Naive thymus-derived CD8-positive, alpha-beta T cell (primary cell): Measurements from ENCODE around the gene JARID2. TPM values are rescaled to one million over a fixed set of nuclear protein-coding genes. Genes with fewer than 3 reads are reported as not detected.

Experiments
- ATAC-seq, 2 donors: fragments of 150-1000 bp; cut with Tn5 transposase in 1 of 2; sonication (Bioruptor Pico), chemical (Tn5 transposase) in 1 of 2; 1 replicate in 1 of 2; 2 replicates in 1 of 2; pipeline ENCODE4 v1.10.0; 2021; ENCODE audit warnings: mild to moderate bottlenecking in 2 of 2, moderate library complexity in 2 of 2
- POLR2A ChIA-PET: fragments of 350-600 bp; sonication (Branson Sonifier 250); formaldehyde crosslinking; loops from one replicate; lab custom pipeline; 2021; ENCODE audit warnings: antibody characterized with exemption; lab: Charles Lee
- DNase-seq, 10 donors: peaks; one replicate each; pipeline versions ENCODE4 v3.0.0 to v3.0.0-alpha.2; 2020 to 2022
- H3K27ac Mint-ChIP-seq, 10 donors: one replicate each; pipeline ENCODE4 v1.8.0; 2020 to 2022; ENCODE audit warnings: mild to moderate bottlenecking in 10 of 10, mixed read lengths in 10 of 10, moderate library complexity in 4 of 10, inconsistent platforms in 1 of 10
- H3K27me3 Mint-ChIP-seq, 5 donors: one replicate each; pipeline ENCODE4 v1.8.0; 2021 to 2022; ENCODE audit warnings: mixed read lengths in 5 of 5
- H3K36me3 Mint-ChIP-seq, 3 donors: one replicate each; pipeline ENCODE4 v1.8.0; 2020 to 2022; ENCODE audit warnings: mixed read lengths in 3 of 3, mild to moderate bottlenecking in 2 of 3, inconsistent platforms in 1 of 3
- H3K4me1 Mint-ChIP-seq, 4 donors: one replicate each; pipeline ENCODE4 v1.8.0; 2021 to 2022; ENCODE audit warnings: mixed read lengths in 4 of 4
- H3K4me3 Mint-ChIP-seq, 10 donors: one replicate each; pipeline ENCODE4 v1.8.0; 2020 to 2022; ENCODE audit warnings: mild to moderate bottlenecking in 10 of 10, mixed read lengths in 10 of 10, moderate library complexity in 6 of 10, inconsistent platforms in 1 of 10
- H3K9me3 Mint-ChIP-seq, 9 donors: one replicate each; pipeline ENCODE4 v1.8.0; 2020 to 2022; ENCODE audit warnings: mixed read lengths in 9 of 9, mild to moderate bottlenecking in 3 of 9, inconsistent platforms in 1 of 9, moderate library complexity in 1 of 9
- polyA plus RNA-seq, 3 donors: library from polyadenylated mRNA; unstranded; fragments of 300-500 nt; fragmentation: Illumina TruSeq; gene quantifications; one replicate each; pipeline ENCODE4 v1.2.3, GENCODE V29; 2021
- total RNA-seq, 8 experiments: library from RNA in 2 of 8; stranded (reverse) in 2 of 8; gene quantifications; one replicate each; pipeline ENCODE4 v1.2.3 and lab custom pipeline; 2021 to 2026

JARID2 gene
- total and polyA plus RNA-seq, 5 experiments from 2014 or later: 7.6 to 23.5 (median 11.8) TPM

- POLR2A ChIA-PET: no interaction called here
- Mint-ChIP-seq H3K36me3 (peaks cover 0 to 13% (median 2%) of the 10 kb centered on the region in 3 donors), H3K9me3 (no peaks in the 10 kb centered on the region), H3K4me1 (peaks cover 23 to 58% (median 53%) of the 10 kb centered on the region in 4 donors), H3K27me3 (no peaks in the 10 kb centered on the region), H3K4me3 (peak overlapping the region in 3 of 10 donors; percentile 39 to 55 (median 42)), H3K27ac (peak overlapping the region in 8 of 10 donors; percentile 3 to 67 (median 32))
- DNase-seq (no peak), ATAC-seq (peak; percentile 42 to 71)
Measured at GRCh38 chr6:15358579-15359327, 112.9 kb downstream of the JARID2 start.

- H3K9me3 Mint-ChIP-seq: no peaks in the 10 kb centered on the region
- H3K27ac Mint-ChIP-seq: peak overlapping the region in 2 of 10 donors; percentile 8 to 67
- H3K4me1 Mint-ChIP-seq: peaks cover 22 to 52% (median 46%) of the 10 kb centered on the region in 4 donors
- ATAC-seq (peak in 1 of 2 donors; percentile 23), DNase-seq (no peak)
- POLR2A ChIA-PET: interaction anchor here (0.7 kb wide), 1 partner anchor 8 kb away, joined by 4 read pairs; no protein-coding TSS in a partner anchor
- no peak overlapping the region for H3K4me3 Mint-ChIP-seq
- H3K36me3 Mint-ChIP-seq: peaks cover 0 to 13% (median 2%) of the 10 kb centered on the region in 3 donors
- H3K27me3 Mint-ChIP-seq: no peaks in the 10 kb centered on the region
Measured at GRCh38 chr6:15359335-15359862, 113.5 kb downstream of the JARID2 start.

- DNase-seq (no peak), ATAC-seq (no peak)
- Mint-ChIP-seq H3K27ac (no peak overlapping the region), H3K27me3 (no peaks in the 10 kb centered on the region), H3K4me1 (peaks cover 23 to 45% (median 42%) of the 10 kb centered on the region in 4 donors), H3K9me3 (no peaks in the 10 kb centered on the region), H3K4me3 (no peak overlapping the region), H3K36me3 (peaks cover 0 to 13% (median 2%) of the 10 kb centered on the region in 3 donors)
- POLR2A ChIA-PET: interaction anchor here (0.7 kb wide), 1 partner anchor 9 kb away, joined by 4 read pairs; no protein-coding TSS in a partner anchor
Measured at GRCh38 chr6:15360300-15360699, 114.4 kb downstream of the JARID2 start.

GRCh38 chr6:15361197-15361596 is 115.3 kb downstream of the JARID2 start:
- Mint-ChIP-seq H3K9me3 (no peaks in the 10 kb centered on the region), H3K27ac (no peak overlapping the region), H3K36me3 (peaks cover 0 to 8% (median 2%) of the 10 kb centered on the region in 3 donors), H3K4me3 (no peak overlapping the region), H3K27me3 (no peaks in the 10 kb centered on the region), H3K4me1 (peaks cover 21 to 41% (median 36%) of the 10 kb centered on the region in 4 donors)
- ATAC-seq (no peak), DNase-seq (no peak)
- POLR2A ChIA-PET: interaction anchor here (0.9 kb wide), 1 partner anchor 12 kb away, joined by 3 read pairs; no protein-coding TSS in a partner anchor

GRCh38 chr6:15362274-15363160 is 116.6 kb downstream of the JARID2 start:
- Mint-ChIP-seq H3K4me1 (peaks cover 23 to 38% (median 32%) of the 10 kb centered on the region in 4 donors), H3K36me3 (peaks cover 0 to 7% (median 2%) of the 10 kb centered on the region in 3 donors), H3K9me3 (no peaks in the 10 kb centered on the region), H3K27me3 (no peaks in the 10 kb centered on the region), H3K27ac (no peak overlapping the region), H3K4me3 (no peak overlapping the region)
- no peak for DNase-seq
- ATAC-seq: no peak
- POLR2A ChIA-PET: interaction anchor here (0.9 kb wide), 1 partner anchor 14 kb away, joined by 3 read pairs; no protein-coding TSS in a partner anchor

- no peak for DNase-seq
- H3K27ac Mint-ChIP-seq: no peak overlapping the region
- no peak for ATAC-seq
- H3K9me3 Mint-ChIP-seq: no peaks in the 10 kb centered on the region
- peaks cover 0 to 4% (median 4%) of the 10 kb centered on the region in 3 donors for H3K36me3 Mint-ChIP-seq
- no peak overlapping the region for H3K4me3 Mint-ChIP-seq
- H3K27me3 Mint-ChIP-seq: no peaks in the 10 kb centered on the region
- POLR2A ChIA-PET: no interaction called here
- peaks cover 21 to 39% (median 32%) of the 10 kb centered on the region in 4 donors for H3K4me1 Mint-ChIP-seq
Measured at GRCh38 chr6:15363164-15363522, 117.3 kb downstream of the JARID2 start.

- ATAC-seq: no peak
- H3K4me3 Mint-ChIP-seq: peak overlapping the region in 1 of 10 donors; percentile 18
Measured at GRCh38 chr6:15363523-15364400, 117.9 kb downstream of the JARID2 start.

GRCh38 chr6:15364401-15365037 is 118.7 kb downstream of the JARID2 start:
- POLR2A ChIA-PET: no interaction called here
- no peak for ATAC-seq
- Mint-ChIP-seq H3K4me1 (peaks cover 20 to 37% (median 29%) of the 10 kb centered on the region in 4 donors), H3K27ac (peak overlapping the region in 8 of 10 donors; percentile 23 to 92 (median 83)), H3K27me3 (no peaks in the 10 kb centered on the region), H3K9me3 (no peaks in the 10 kb centered on the region), H3K4me3 (peak overlapping the region in 2 of 10 donors; percentile 18 to 37), H3K36me3 (peaks cover 0 to 2% (median 0%) of the 10 kb centered on the region in 3 donors)
- DNase-seq: no peak

More at GRCh38 chr6:15363523-15364400, 117.9 kb downstream of the JARID2 start:
- H3K4me1 Mint-ChIP-seq: peaks cover 20 to 39% (median 32%) of the 10 kb centered on the region in 4 donors
- H3K36me3 Mint-ChIP-seq: peaks cover 0 to 2% (median 2%) of the 10 kb centered on the region in 3 donors
- no peak for DNase-seq
- no peaks in the 10 kb centered on the region for H3K9me3 Mint-ChIP-seq
- no peaks in the 10 kb centered on the region for H3K27me3 Mint-ChIP-seq
- POLR2A ChIA-PET: no interaction called here
- peak overlapping the region in 5 of 10 donors; percentile 23 to 88 (median 84) for H3K27ac Mint-ChIP-seq

GRCh38 chr6:15365273-15365687 is 119.4 kb downstream of the JARID2 start:
- POLR2A ChIA-PET: no interaction called here
- peak overlapping the region; percentile 58 to 92 (median 84) for H3K27ac Mint-ChIP-seq
- H3K4me3 Mint-ChIP-seq: peak overlapping the region; percentile 34 to 78 (median 70)
- no peaks in the 10 kb centered on the region for H3K9me3 Mint-ChIP-seq
- DNase-seq (peak; percentile 34 to 87 (median 64)), ATAC-seq (peak; percentile 98)
- H3K4me1 Mint-ChIP-seq: peaks cover 26 to 42% (median 33%) of the 10 kb centered on the region in 4 donors
- H3K27me3 Mint-ChIP-seq: no peaks in the 10 kb centered on the region
- peaks cover 0 to 2% (median 0%) of the 10 kb centered on the region in 3 donors for H3K36me3 Mint-ChIP-seq

GRCh38 chr6:15366003-15366535 is 120.2 kb downstream of the JARID2 start:
- DNase-seq (no peak), ATAC-seq (no peak)
- peak overlapping the region in 4 of 10 donors; percentile 1 to 78 (median 70) for H3K4me3 Mint-ChIP-seq
- H3K27me3 Mint-ChIP-seq: no peaks in the 10 kb centered on the region
- H3K36me3 Mint-ChIP-seq: peaks cover 0 to 2% (median 0%) of the 10 kb centered on the region in 3 donors
- H3K9me3 Mint-ChIP-seq: no peaks in the 10 kb centered on the region
- POLR2A ChIA-PET: no interaction called here
- peaks cover 26 to 49% (median 40%) of the 10 kb centered on the region in 4 donors for H3K4me1 Mint-ChIP-seq
- H3K27ac Mint-ChIP-seq: peak overlapping the region in 7 of 10 donors; percentile 12 to 85 (median 53)

GRCh38 chr6:15366879-15367278 is 121.0 kb downstream of the JARID2 start:
- peaks cover 0 to 2% (median 0%) of the 10 kb centered on the region in 3 donors for H3K36me3 Mint-ChIP-seq
- POLR2A ChIA-PET: no interaction called here
- DNase-seq: no peak
- peak overlapping the region in 2 of 10 donors; percentile 60 to 65 for H3K4me3 Mint-ChIP-seq
- peaks cover 30 to 57% (median 48%) of the 10 kb centered on the region in 4 donors for H3K4me1 Mint-ChIP-seq
- no peaks in the 10 kb centered on the region for H3K9me3 Mint-ChIP-seq
- H3K27me3 Mint-ChIP-seq: no peaks in the 10 kb centered on the region
- H3K27ac Mint-ChIP-seq: peak overlapping the region in 2 of 10 donors; percentile 51 to 83
- no peak for ATAC-seq
